Smooth muscle cell of the brain vasculature (primary cell): ENCODE results near the gene ZFP91.

ENCODE experiments used
- DNase-seq: peaks from one replicate; pipeline ENCODE4 v3.0.0-alpha.2; 2012; ENCODE audit warnings: low read depth, low spot score

ZFP91 gene

GRCh38 chr11:58629857-58630256, 51.0 kb downstream of the ZFP91 start:
- DNase-seq, result no peak

DNA sequence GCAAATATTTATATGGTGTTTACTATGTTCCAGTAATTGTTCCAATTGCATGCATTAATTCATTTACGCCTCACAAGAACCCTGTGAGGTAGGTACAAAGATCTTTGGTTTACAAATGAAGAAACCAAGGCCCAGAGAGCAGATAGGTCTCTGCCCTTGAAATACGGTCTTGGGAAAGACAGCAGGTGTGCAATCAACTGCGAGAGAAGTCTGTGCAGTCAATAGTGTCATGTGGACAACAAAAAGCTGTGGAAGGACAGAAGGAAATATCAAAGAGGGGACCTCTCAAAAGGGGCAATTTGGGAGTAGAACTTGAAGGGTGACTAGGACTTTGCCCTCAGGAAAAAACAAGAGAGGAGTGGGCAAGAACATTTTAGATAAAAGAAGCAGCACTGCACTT, 52.5 kb downstream of the ZFP91 start:
- DNase-seq, result no peak

DNA sequence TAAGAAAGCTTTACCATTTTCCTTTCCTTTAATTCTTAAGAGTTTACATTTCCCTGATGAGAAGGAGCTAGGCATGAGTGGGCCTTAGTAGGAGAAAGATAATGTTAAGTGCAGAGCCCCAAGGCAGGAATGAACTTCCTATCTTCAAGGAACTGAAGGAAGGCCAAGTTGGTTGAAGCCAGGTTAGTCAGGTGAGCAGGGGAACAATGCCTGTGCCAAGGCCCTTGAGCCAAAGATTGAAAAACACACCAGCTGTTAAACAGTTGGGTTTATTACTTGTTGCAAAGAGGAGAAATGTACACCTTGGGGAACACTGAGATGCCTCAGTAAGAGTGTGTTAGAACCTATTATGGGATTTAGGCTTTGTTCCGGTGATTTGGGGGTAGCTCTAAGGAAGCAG, 53.6 kb downstream of the ZFP91 start:
- DNase-seq, result no peak

DNA sequence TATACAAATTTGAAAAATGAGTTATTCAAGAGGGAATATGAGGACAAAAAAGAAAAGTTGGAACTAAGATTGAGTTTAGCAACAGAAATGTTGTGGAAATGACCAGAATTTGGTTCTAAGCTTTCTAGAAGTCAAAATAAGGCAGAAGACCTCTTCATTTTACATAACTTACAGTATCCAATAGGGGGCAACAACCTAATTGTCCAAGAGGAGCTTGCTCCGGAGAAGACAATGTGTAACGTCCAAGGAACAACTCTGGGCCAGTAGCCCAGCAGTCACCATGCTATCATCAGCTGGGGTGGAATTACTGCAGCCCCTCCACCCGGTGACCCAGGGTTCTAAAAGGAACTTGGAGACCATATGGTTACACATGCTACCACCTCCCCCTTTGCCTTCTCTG, 57.7 kb downstream of the ZFP91 start:
- DNase-seq, result no peak

DNA sequence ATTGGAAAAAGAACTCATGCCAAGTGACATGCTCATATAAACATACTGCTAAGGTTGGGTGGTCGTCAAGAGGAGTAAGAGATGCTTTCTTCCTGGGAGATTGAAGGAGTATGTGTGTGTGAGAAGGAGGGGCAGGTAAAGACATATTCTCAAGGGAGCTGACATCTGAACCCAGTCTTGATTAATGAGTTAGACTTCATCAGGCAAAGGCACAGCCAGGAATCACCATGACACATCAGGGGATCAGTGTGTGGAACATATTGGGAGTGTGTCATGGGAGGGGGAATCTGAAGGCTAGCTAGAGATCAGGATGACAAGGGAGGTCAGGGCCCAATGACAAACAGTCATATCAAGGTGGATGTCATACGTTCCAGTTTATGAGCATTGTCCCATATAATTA, 58.5 kb downstream of the ZFP91 start:
- no peak for DNase-seq

- DNase-seq, result no peak
These were observed 60.2 kb downstream of the ZFP91 start for GRCh38 chr11:58639103-58639502.

DNA sequence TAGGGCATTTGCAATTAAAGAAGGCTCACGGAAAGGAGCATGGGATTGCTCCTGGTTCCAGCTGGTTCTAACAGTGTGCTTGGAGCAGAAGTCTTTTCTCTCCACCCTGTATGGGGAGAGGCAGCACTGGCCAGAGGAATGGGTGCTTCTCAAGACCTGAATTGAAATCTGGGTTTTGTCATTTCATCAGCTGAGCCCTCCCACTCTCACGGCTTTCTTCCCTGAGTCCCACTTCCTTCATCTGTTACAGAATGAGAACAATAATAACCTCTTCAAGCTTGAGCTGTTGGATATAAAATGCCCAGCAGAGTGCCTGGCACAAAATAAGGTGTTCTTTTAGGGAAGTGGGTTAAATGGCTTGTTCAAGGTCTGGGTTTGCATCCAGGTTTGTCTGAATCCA, 60.8 kb downstream of the ZFP91 start:
- DNase-seq, result no peak

- DNase-seq, result no peak
These were observed 61.6 kb downstream of the ZFP91 start for GRCh38 chr11:58640386-58641023.

GRCh38 chr11:58641341-58641740, 62.5 kb downstream of the ZFP91 start:
- DNase-seq, result no peak

- DNase-seq, result no peak
These were observed 63.1 kb downstream of the ZFP91 start for GRCh38 chr11:58641803-58642581.

DNA sequence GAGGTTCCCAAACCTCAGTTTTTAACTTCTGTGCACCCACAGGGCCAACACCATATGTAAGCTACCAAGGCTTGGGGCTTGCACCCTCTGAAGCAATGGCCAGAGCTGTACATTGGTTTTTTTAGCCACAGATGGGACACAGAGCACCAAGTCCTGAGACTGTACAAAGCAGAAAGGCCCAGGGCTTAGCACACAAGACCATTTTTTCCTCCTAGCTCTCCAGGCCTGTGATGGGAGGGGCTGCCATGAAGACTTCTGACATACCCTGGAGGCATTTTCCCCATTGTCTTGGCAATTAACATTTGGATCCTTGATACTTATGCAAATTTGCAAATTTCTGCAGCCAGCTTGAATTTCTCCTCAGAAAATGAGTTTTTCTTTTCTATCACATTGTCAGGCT, 67.0 kb downstream of the ZFP91 start:
- DNase-seq, result no peak

DNA sequence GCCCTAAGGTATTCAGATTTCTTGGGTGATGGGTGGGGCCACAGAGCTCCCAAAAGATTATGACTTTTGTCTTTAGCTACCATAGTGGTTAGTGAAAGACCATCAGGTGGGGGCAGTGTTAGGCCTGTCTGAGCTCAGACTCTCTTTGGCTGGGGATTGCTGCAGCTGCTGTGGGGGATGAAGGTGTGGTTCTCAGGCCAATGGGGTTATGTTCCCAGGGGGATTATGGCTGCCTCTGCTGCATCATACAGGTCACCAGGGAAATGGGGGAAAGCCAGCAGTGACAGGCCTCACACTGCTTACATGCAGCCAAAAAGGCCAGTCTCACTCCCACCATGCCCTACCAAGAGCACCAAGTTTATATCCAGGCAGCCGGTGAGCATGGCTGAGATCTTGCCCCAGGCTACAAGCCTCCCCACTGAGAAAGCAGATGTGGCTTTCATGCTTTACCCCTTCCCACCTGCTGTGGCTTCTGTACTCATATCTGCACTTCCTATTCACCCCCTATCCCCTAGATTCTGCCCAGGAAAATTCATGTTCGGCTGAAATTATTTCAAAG, 68.4 kb downstream of the ZFP91 start:
- no peak for DNase-seq

DNA sequence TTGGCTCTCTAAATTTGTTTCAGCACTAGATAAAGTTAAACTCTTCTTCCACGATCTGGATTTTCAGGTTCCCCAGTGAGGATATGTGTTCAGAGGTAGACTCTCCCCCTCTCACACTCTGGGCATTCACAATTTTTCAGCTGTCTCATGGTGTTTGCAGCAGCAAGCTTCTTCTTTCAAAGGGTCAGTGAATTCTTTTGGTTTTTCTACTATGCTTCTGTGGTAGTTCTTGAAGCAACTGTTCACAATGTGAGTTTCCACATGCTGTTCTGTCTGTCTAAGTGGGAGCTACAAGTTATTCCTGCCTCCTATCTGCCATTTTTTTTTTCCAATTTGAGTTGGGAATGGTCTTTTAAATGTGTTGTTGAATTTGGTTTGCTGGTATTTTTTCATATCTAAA, 69.0 kb downstream of the ZFP91 start:
- no peak for DNase-seq

- DNase-seq, result no peak
These were observed 70.8 kb downstream of the ZFP91 start for GRCh38 chr11:58649623-58650022.

GRCh38 chr11:58650496-58650895, 71.6 kb downstream of the ZFP91 start:
- no peak for DNase-seq

- DNase-seq, result no peak
These were observed 73.9 kb downstream of the ZFP91 start for GRCh38 chr11:58652726-58653280.

- peak; percentile 39 for DNase-seq
These were observed 75.4 kb downstream of the ZFP91 start for GRCh38 chr11:58654079-58654907.

DNA sequence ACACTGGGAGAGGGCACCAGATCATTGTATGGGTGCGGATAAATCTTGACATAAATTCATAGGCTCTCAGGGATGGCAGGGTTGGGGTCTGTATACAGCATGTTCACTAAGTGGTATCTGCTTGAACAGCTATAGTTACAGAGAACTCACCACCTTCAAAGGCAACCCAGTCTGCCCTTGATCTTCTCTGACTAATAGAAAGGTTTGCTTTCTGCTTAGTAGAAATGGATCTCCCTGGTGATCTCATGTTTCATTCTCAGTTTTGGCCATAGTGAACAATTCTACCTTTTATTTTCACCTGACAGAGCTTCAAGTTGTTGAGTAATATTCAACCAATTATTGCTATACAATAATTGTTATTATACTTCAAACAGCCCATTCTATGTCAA, 76.0 kb downstream of the ZFP91 start:
- DNase-seq, result no peak

DNA sequence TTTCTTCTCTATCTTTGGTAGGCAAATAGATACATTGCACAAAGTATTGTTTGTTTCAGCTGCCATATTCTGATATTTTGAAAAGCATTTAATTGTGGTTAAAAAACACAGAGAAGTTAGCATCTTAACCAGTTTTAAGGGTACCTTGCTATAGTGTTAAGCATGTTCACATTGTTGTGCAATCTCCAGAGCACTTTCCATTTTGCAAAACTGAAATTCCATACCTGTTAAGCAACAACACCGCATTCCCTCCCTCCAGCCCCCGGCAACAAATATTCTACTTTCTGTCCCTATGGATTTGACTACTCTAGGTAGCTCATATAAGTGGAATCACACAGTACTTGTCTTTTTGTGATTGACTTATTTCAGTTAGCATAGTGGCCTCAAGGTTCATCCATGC, 77.5 kb downstream of the ZFP91 start:
- no peak for DNase-seq

DNA sequence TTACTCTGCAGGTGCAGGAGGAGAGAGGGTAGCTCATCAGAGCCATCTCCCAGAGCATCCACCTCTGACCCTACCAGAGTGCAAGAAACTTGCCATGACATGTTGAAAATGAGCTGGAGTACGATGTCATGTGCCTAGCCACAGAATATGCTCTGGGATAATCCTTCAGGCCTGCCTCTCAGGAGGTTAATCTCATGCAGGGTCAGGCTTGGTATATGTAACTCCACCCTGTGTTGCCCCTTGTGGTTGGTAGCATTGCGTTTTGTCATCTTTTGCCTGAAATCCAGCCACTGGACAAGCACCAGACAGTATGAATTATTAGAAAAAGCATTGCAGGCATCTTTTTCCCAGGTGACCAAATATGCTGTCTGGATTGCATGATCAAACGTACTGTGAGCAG, 79.8 kb downstream of the ZFP91 start:
- no peak for DNase-seq

GRCh38 chr11:58659404-58659803, 80.5 kb downstream of the ZFP91 start:
- DNase-seq, result no peak
